CD4-positive, alpha-beta T cell (primary cell): ENCODE results near the gene PPP2R2C. TPM values are rescaled to one million over a fixed set of nuclear protein-coding genes. Genes with fewer than 3 reads are reported as not detected.

Experiments
- ATAC-seq: fragments of 200-7000 bp; cut with Tn5 transposase; one replicate; pipeline ENCODE4 v1.10.0; 2022; ENCODE audit warnings: mild to moderate bottlenecking; ENCODE audit not compliant: poor library complexity
- CTCF ChIA-PET: fragments of 350-600 bp; sonication (Branson Sonifier 250); formaldehyde crosslinking; loops from one replicate; lab custom pipeline; 2021; ENCODE audit warnings: antibody characterized with exemption, inconsistent platforms; lab: Charles Lee
- POLR2A ChIA-PET: fragments of 350-600 bp; sonication (Branson Sonifier 250); formaldehyde crosslinking; loops from one replicate; lab custom pipeline; 2021; ENCODE audit warnings: antibody characterized with exemption, inconsistent platforms; lab: Charles Lee
- DNase-seq, 14 experiments: peaks; one replicate each; pipeline ENCODE4 v3.0.0-alpha.2; 2013 to 2020; ENCODE audit warnings: mixed read lengths in 2 of 14
- H3K27ac ChIP-seq, 2 donors: one replicate each; pipeline versions ENCODE4 v1.5.1 to v1.7.0; 2013; ENCODE audit warnings: low read length in 2 of 2, low read depth in 1 of 2, mild to moderate bottlenecking in 1 of 2
- H3K27me3 ChIP-seq, 2 experiments: 1 replicate in 1 of 2; 2 replicates in 1 of 2; pipeline versions ENCODE4 v1.6.1 to v1.7.0; 2013; ENCODE audit warnings: low read length in 2 of 2, control low read depth in 1 of 2, mild to moderate bottlenecking in 1 of 2, moderate library complexity in 1 of 2; ENCODE audit not compliant: insufficient read depth in 2 of 2, control insufficient read depth in 1 of 2
- H3K36me3 ChIP-seq: one replicate; pipeline ENCODE4 v1.6.1; 2013; ENCODE audit warnings: low read length, control low read depth; ENCODE audit not compliant: insufficient read depth
- H3K4me1 ChIP-seq: one replicate; pipeline ENCODE4 v1.6.1; 2013; ENCODE audit warnings: low read length, control low read depth; ENCODE audit not compliant: insufficient read depth
- H3K4me3 ChIP-seq: one replicate; pipeline ENCODE4 v1.5.1; 2013; ENCODE audit warnings: mild to moderate bottlenecking, low read length, moderate library complexity
- H3K9me3 ChIP-seq, 2 experiments: 1 replicate in 1 of 2; 2 replicates in 1 of 2; pipeline versions ENCODE4 v1.6.1 to v1.7.0; 2013; ENCODE audit warnings: low read length in 2 of 2, mild to moderate bottlenecking in 2 of 2, control low read depth in 1 of 2, moderate library complexity in 1 of 2; ENCODE audit not compliant: control insufficient read depth in 1 of 2, insufficient read depth in 1 of 2
- H3K27ac Mint-ChIP-seq: one replicate; pipeline ENCODE4 v1.8.0; 2020; ENCODE audit warnings: mixed read lengths
- H3K27me3 Mint-ChIP-seq: one replicate; pipeline ENCODE4 v1.8.0; 2021; ENCODE audit warnings: mixed read lengths
- H3K36me3 Mint-ChIP-seq: one replicate; pipeline ENCODE4 v1.8.0; 2021; ENCODE audit warnings: low read depth, mixed read lengths
- H3K4me1 Mint-ChIP-seq: one replicate; pipeline ENCODE4 v1.8.0; 2021; ENCODE audit warnings: low read depth, mixed read lengths
- H3K4me3 Mint-ChIP-seq: one replicate; pipeline ENCODE4 v1.8.0; 2020; ENCODE audit warnings: mild to moderate bottlenecking, mixed read lengths
- H3K9me3 Mint-ChIP-seq: one replicate; pipeline ENCODE4 v1.8.0; 2020; ENCODE audit warnings: mixed read lengths
- CTCF ChIP-seq: fragments of 200-600 bp; IDR thresholded peaks from one replicate; pipeline ENCODE4 v1.8.0; 2022; ENCODE audit warnings: antibody characterized with exemption, mild to moderate bottlenecking
- intact Hi-C, 2 experiments: fragments of 100-400 bp; cut with DNase I in 1 of 2; cut with micrococcal nuclease in 1 of 2; formaldehyde crosslinking; loops; one replicate each; pipeline versions ENCODE4 v1.15.1 to v1.9.0; 2023 to 2025; cut with DNase I, micrococcal nuclease
- total RNA-seq, 174 experiments: library from RNA in 2 of 174; stranded (reverse) in 2 of 174; gene quantifications; one replicate each; pipeline ENCODE4 v1.2.3 and lab custom pipeline; 2021 to 2026

PPP2R2C gene
- total RNA-seq, 2 experiments from 2014 or later, result not detected

DNA sequence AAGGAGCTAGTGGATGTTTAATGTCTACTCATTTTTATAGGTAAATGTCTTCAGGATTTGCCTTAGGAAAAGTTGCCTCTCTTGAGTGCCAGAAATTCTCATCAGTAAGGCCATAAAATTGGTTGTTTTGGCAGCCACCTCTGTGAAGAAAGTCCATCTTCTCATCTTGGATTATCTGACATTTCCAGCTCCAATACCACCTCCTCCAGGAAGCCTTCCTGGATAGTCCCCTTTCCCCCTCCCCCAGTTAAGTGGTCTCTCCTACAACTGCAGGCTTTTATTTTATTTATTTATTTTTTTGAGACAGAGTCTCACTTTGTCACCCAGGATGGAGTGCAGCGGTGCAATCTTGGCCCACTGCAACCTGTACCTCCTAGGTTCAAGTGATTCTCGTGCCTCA is 87.1 kb downstream of the PPP2R2C start:
- Mint-ChIP-seq H3K9me3 (no peaks in the 10 kb centered on the region), H3K27me3 (peaks cover 54% of the 10 kb centered on the region), H3K27ac (no peak overlapping the region), H3K4me3 (no peak overlapping the region), H3K36me3 (no peaks in the 10 kb centered on the region), H3K4me1 (no peaks in the 10 kb centered on the region)
- H3K27me3 ChIP-seq, result peaks cover 7 to 10% of the 10 kb centered on the region in 2 experiments
- ATAC-seq (no peak), DNase-seq (no peak)
- peaks cover 0 to 4% of the 10 kb centered on the region in 2 experiments for H3K9me3 ChIP-seq
- H3K27ac ChIP-seq, result no peak overlapping the region
- no peaks in the 10 kb centered on the region for H3K4me1 ChIP-seq
- ChIA-PET CTCF (no interaction called here), POLR2A (no interaction called here)
- no peaks in the 10 kb centered on the region for H3K36me3 ChIP-seq
- no peak for TF ChIP-seq CTCF
- no peak overlapping the region for H3K4me3 ChIP-seq
- intact Hi-C loops, result no loop called here

DNA sequence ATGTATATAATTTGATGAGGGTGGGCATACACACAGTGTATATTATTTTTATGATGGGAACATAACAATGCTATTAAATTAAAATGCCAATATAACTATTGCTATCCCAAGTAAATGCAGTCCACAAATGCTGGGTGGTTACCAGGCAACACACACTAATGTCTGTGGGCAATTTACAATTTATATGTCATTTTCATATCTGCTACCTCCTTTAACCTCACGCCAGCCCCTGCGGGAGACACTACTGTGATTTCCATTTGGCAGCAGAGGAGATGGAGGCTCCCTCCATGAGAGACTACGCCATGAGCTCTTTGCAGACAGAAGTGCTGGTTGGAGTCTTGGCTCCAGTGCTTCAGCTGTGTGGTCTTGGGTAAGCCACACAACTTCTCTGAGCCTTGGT is 87.9 kb downstream of the PPP2R2C start:
- Histone ChIP-seq H3K4me1 (no peaks in the 10 kb centered on the region), H3K36me3 (no peaks in the 10 kb centered on the region), H3K9me3 (peaks cover 0 to 5% of the 10 kb centered on the region in 2 experiments), H3K27me3 (peaks cover 3 to 10% of the 10 kb centered on the region in 2 experiments), H3K27ac (no peak overlapping the region), H3K4me3 (no peak overlapping the region)
- no peaks in the 10 kb centered on the region for H3K36me3 Mint-ChIP-seq
- H3K27me3 Mint-ChIP-seq, result peaks cover 53% of the 10 kb centered on the region
- intact Hi-C loops, result no loop called here
- no peak for TF ChIP-seq CTCF
- CTCF ChIA-PET, result no interaction called here
- DNase-seq (no peak), ATAC-seq (no peak)
- POLR2A ChIA-PET, result no interaction called here
- no peak overlapping the region for H3K27ac Mint-ChIP-seq
- H3K9me3 Mint-ChIP-seq, result no peaks in the 10 kb centered on the region
- no peaks in the 10 kb centered on the region for H3K4me1 Mint-ChIP-seq
- no peak overlapping the region for H3K4me3 Mint-ChIP-seq

GRCh38 chr4:6383929-6384328 is 88.5 kb downstream of the PPP2R2C start:
- intact Hi-C loops, result no loop called here
- H3K4me1 ChIP-seq, result no peaks in the 10 kb centered on the region
- Mint-ChIP-seq H3K4me3 (no peak overlapping the region), H3K36me3 (no peaks in the 10 kb centered on the region), H3K27ac (no peak overlapping the region), H3K27me3 (peaks cover 51% of the 10 kb centered on the region), H3K4me1 (no peaks in the 10 kb centered on the region), H3K9me3 (no peaks in the 10 kb centered on the region)
- peaks cover 0 to 5% of the 10 kb centered on the region in 2 experiments for H3K9me3 ChIP-seq
- no peak overlapping the region for H3K27ac ChIP-seq
- H3K27me3 ChIP-seq, result peaks cover 3 to 10% of the 10 kb centered on the region in 2 experiments
- no peak for TF ChIP-seq CTCF
- no peak for DNase-seq
- ATAC-seq, result no peak
- POLR2A ChIA-PET, result no interaction called here
- no peaks in the 10 kb centered on the region for H3K36me3 ChIP-seq
- CTCF ChIA-PET, result no interaction called here
- no peak overlapping the region for H3K4me3 ChIP-seq
